SK-MEL-5 (cell line): ENCODE results near the gene GSTA1. TPM values are rescaled to one million over a fixed set of nuclear protein-coding genes. Genes with fewer than 3 reads are reported as not detected.

Source experiments
- total RNA-seq: library from RNA; depleted of rRNA; stranded (reverse); fragments of >200 nt; shearing (Covaris generic); gene quantifications from 2 replicates; pipeline ENCODE4 v1.2.3, GENCODE V29; 2014; rRNA removed

The GSTA1 gene
- total RNA-seq, 1 experiment from 2014 or later = not detected

Other genes with a start within 250 kb of the GSTA1 start
- 11.4 and 11.5 TPM in 2 replicates for gene TRAM2, start 226.8 kb downstream of the GSTA1 start, total RNA-seq
- gene TMEM14A, start 132.7 kb downstream of the GSTA1 start, total RNA-seq = 58.5 and 61.2 TPM in 2 replicates
- 0.32 TPM in 1 of 2 replicates, not detected in the other for gene GSTA2, start 40.3 kb downstream of the GSTA1 start, total RNA-seq
- not detected in 2 replicates for gene GSTA5, start 37.0 kb upstream of the GSTA1 start, total RNA-seq
- 0.80 TPM in 1 of 2 replicates, not detected in the other for gene GSTA3, start 105.9 kb upstream of the GSTA1 start, total RNA-seq
- 24.9 and 25.3 TPM in 2 replicates for gene GSTA4, start 191.5 kb upstream of the GSTA1 start, total RNA-seq